OCI-LY3 (cell line): Measurements from ENCODE around the gene BOC.

Experiments
- H2AFZ ChIP-seq: fragments of 200-600, 300-600 bp; shearing (Covaris generic); 2 replicates; pipeline ENCODE4 v1.6.0; 2014; ENCODE audit warnings: antibody characterized with exemption, low read depth, low read length
- H3K27ac ChIP-seq: fragments of 200-600, 300-600 bp; sonication (generic); 2 replicates; pipeline ENCODE4 v1.5.1; 2014; ENCODE audit warnings: mild to moderate bottlenecking, low read length, moderate library complexity, mixed read lengths
- H3K27me3 ChIP-seq: fragments of 200-600, 300-600 bp; sonication (generic); 2 replicates; pipeline ENCODE4 v1.6.1; 2014; ENCODE audit warnings: low read depth, low read length, mixed read lengths
- H3K36me3 ChIP-seq: fragments of 200-600, 300-600 bp; sonication (generic); replicated peaks from 2 replicates; pipeline ENCODE3; 2014; ENCODE audit warnings: low read depth, low read length, mixed read lengths
- H3K4me1 ChIP-seq: fragments of 300-600, 200-600 bp; sonication (generic); 2 replicates; pipeline ENCODE4 v1.6.1; 2014; ENCODE audit warnings: low read length, mixed read lengths
- H3K4me2 ChIP-seq: fragments of 200-600, 300-600 bp; sonication (generic); 2 replicates; pipeline ENCODE4 v1.6.1; 2014; ENCODE audit warnings: low read length, mixed read lengths
- H3K4me3 ChIP-seq: fragments of 300-600, 200-600 bp; sonication (generic); 2 replicates; pipeline ENCODE4 v1.5.1; 2014; ENCODE audit warnings: antibody characterized with exemption, mild to moderate bottlenecking, low read length, moderate library complexity
- H3K79me2 ChIP-seq: fragments of 300-600, 200-600 bp; shearing (Covaris generic); 2 replicates; pipeline ENCODE4 v1.6.1; 2014; ENCODE audit warnings: mild to moderate bottlenecking, low read length, mixed read lengths
- H3K9ac ChIP-seq: fragments of 300-600, 200-600 bp; shearing (Covaris generic); 2 replicates; pipeline ENCODE4 v1.6.0; 2014; ENCODE audit warnings: mild to moderate bottlenecking, low read length, moderate library complexity
- H3K9me3 ChIP-seq: fragments of 200-600, 300-600 bp; shearing (Covaris generic); 2 replicates; pipeline ENCODE4 v1.6.1; 2014; ENCODE audit warnings: low read length, mixed read lengths; ENCODE audit not compliant: insufficient read depth
- H4K20me1 ChIP-seq: fragments of 200-600, 300-600 bp; sonication (generic); 2 replicates; pipeline ENCODE4 v1.6.1; 2016; ENCODE audit warnings: low read length, mixed read lengths; ENCODE audit not compliant: insufficient read depth
- CTCF ChIP-seq: fragments of 200-600, 300-600 bp; sonication (generic); IDR thresholded peaks from 2 replicates; pipeline ENCODE4 v1.5.1; 2014; ENCODE audit warnings: antibody characterized with exemption, low read length, low read depth
- EZH2phosphoT487 ChIP-seq: fragments of 200-600 bp; shearing (Covaris generic); IDR thresholded peaks from 2 replicates; pipeline ENCODE4 v1.6.1; 2018; ENCODE audit warnings: antibody characterized with exemption, mixed run types, low read depth

Gene BOC

GRCh38 chr3:113295463-113295862, 84.1 kb downstream of the BOC start:
- H3K4me3 ChIP-seq = no peak overlapping the region
- H3K27ac ChIP-seq = no peak overlapping the region
- TF ChIP-seq CTCF (no peak), EZH2phosphoT487 (no peak)
- H3K9ac ChIP-seq = no peak overlapping the region
- no peaks in the 10 kb centered on the region for H3K4me1 ChIP-seq
- no peaks in the 10 kb centered on the region for H4K20me1 ChIP-seq
- H3K4me2 ChIP-seq = no peak overlapping the region
- H2AFZ ChIP-seq = no peak overlapping the region
- H3K9me3 ChIP-seq = no peaks in the 10 kb centered on the region
- no peaks in the 10 kb centered on the region for H3K27me3 ChIP-seq
- no peaks in the 10 kb centered on the region for H3K36me3 ChIP-seq
- no peaks in the 10 kb centered on the region for H3K79me2 ChIP-seq

- no peaks in the 10 kb centered on the region for H3K36me3 ChIP-seq
- H3K9me3 ChIP-seq = no peaks in the 10 kb centered on the region
These were observed 85.9 kb downstream of the BOC start for GRCh38 chr3:113297287-113297686.

GRCh38 chr3:113297841-113298240, 86.5 kb downstream of the BOC start:
- Histone ChIP-seq H3K4me2 (no peak overlapping the region), H3K79me2 (no peaks in the 10 kb centered on the region), H3K27ac (no peak overlapping the region), H3K9me3 (no peaks in the 10 kb centered on the region), H2AFZ (no peak overlapping the region), H4K20me1 (no peaks in the 10 kb centered on the region), H3K4me1 (no peaks in the 10 kb centered on the region), H3K9ac (no peak overlapping the region), H3K36me3 (no peaks in the 10 kb centered on the region), H3K4me3 (no peak overlapping the region), H3K27me3 (no peaks in the 10 kb centered on the region)
- no peak for TF ChIP-seq EZH2phosphoT487
- no peak for TF ChIP-seq CTCF

More at GRCh38 chr3:113297287-113297686, 85.9 kb downstream of the BOC start:
- TF ChIP-seq EZH2phosphoT487 (no peak), CTCF (no peak)
- Histone ChIP-seq H3K4me3 (no peak overlapping the region), H3K27me3 (no peaks in the 10 kb centered on the region), H3K9ac (no peak overlapping the region), H4K20me1 (no peaks in the 10 kb centered on the region), H3K27ac (no peak overlapping the region), H2AFZ (no peak overlapping the region), H3K79me2 (no peaks in the 10 kb centered on the region), H3K4me2 (no peak overlapping the region), H3K4me1 (no peaks in the 10 kb centered on the region)

- Histone ChIP-seq H3K36me3 (no peaks in the 10 kb centered on the region), H4K20me1 (no peaks in the 10 kb centered on the region), H3K27me3 (no peaks in the 10 kb centered on the region), H3K9me3 (no peaks in the 10 kb centered on the region), H3K79me2 (no peaks in the 10 kb centered on the region), H2AFZ (no peak overlapping the region), H3K9ac (no peak overlapping the region), H3K4me1 (no peaks in the 10 kb centered on the region), H3K4me3 (no peak overlapping the region), H3K4me2 (no peak overlapping the region), H3K27ac (no peak overlapping the region)
- TF ChIP-seq EZH2phosphoT487 = no peak
- TF ChIP-seq CTCF = no peak
These were observed 89.2 kb downstream of the BOC start for GRCh38 chr3:113300596-113300995.
